ENCODE results near the gene STAU1.
"Not testable (repeated sequence)": the region's sequence is repeated elsewhere in the genome, so short reads cannot be mapped to it uniquely, and the experiment has no call there.

The STAU1 gene, protein sequence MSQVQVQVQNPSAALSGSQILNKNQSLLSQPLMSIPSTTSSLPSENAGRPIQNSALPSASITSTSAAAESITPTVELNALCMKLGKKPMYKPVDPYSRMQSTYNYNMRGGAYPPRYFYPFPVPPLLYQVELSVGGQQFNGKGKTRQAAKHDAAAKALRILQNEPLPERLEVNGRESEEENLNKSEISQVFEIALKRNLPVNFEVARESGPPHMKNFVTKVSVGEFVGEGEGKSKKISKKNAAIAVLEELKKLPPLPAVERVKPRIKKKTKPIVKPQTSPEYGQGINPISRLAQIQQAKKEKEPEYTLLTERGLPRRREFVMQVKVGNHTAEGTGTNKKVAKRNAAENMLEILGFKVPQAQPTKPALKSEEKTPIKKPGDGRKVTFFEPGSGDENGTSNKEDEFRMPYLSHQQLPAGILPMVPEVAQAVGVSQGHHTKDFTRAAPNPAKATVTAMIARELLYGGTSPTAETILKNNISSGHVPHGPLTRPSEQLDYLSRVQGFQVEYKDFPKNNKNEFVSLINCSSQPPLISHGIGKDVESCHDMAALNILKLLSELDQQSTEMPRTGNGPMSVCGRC

DNA sequence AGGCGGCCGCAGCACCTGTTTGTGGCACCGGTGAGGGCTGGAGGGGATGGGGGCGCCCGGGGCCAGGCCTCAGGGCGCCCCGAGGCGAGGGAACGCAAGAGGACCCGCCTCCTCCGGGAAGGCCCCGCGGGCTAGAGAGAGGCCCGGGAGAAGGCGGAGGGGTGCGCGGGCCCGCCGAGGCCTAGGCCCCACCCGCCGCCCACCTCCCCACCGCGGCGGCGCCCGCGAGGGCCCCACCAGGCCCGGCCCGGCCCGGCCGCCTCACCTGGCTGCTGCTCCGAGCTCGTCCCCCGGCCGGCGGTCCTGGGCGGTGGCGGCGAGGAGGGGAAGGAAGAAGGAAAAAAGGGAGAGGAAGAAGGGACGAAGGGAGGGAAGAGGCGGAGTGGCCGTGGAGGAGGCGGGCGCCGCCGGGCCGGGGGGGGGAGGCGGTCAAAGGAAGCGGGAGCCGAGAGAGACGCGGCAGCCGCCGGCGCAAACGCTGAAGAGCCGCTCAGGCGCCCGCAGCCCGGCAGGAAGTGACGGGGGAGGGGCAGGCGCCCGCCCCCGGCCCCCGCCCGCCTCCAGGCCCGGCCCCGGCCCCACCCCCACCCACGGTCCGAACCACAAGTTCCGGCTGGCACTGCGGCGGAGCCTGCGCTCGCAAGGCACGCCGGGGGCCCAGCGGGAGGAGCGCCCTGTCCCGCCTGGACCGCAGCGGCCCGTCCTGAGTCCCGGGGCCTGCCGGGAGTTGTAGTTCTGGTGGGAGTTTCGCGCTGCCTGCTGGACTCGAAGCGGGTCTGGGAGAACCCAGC, at the start of gene STAU1:
Gene STAU1, minus strand, starts transcription at position 484 of the 791 bp plus-strand sequence. CDS start 22,133 bp downstream, outside the sequence.
- peak; percentile 97 for DNase-seq (ENCODE audit: low spot score)

DNA sequence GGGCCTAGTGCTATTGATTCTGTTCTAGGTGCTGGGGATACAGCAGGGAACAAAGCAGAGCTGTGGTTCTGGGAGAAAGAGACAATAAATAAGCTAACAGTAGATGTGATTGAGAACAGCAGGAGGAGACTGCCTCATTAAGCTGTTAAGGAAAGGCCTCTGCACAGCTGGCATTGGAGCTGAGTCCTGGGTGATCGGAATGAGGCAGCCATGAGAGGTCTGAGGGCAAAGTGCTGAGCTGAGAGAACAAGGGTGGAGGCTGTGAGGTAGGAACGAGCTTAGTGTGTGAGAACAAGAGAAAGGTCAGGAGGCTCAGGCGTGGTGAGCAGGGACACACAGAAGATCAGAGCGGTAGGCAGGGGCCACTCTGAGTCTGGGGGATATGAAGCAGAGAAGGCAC, 49.4 kb upstream of the STAU1 start:
- no peak for DNase-seq (ENCODE audit: low spot score)

DNA sequence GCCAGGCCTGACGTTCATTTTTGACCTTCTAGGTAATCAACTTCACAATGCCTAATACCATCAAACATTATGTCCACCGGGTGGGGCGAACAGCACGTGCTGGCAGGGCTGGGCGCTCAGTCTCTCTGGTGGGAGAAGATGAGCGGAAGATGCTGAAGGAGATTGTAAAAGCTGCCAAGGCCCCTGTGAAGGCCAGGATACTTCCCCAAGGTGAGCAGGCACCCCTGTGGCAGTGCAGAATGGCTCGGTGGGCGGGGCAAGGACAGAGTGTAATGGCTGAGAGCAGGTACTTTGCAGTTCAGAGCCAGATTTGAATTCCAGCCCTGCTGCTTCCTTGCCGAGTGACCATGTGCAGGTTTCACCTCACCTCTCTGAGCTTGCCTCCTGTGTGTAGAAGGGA, 48.2 kb upstream of the STAU1 start:
- no peak for DNase-seq (ENCODE audit: low spot score)

DNA sequence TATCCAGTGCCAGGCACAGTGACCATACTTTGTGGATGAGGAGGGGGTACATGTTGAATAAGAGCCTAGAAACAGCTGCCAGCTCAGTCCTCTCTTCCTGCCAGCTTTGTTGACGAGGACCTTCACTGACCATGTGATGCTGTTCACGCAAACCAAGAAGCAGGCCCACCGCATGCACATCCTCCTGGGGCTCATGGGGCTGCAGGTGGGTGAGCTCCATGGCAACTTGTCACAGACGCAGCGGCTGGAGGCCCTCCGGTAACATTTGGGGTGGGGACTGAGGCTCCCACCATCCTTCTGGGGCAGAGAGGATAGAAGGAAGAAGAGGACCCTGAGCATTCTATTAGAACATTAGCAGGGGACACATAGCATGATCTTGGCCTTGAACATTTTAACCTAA, 46.7 kb upstream of the STAU1 start:
- no peak for DNase-seq (ENCODE audit: low spot score)

DNA sequence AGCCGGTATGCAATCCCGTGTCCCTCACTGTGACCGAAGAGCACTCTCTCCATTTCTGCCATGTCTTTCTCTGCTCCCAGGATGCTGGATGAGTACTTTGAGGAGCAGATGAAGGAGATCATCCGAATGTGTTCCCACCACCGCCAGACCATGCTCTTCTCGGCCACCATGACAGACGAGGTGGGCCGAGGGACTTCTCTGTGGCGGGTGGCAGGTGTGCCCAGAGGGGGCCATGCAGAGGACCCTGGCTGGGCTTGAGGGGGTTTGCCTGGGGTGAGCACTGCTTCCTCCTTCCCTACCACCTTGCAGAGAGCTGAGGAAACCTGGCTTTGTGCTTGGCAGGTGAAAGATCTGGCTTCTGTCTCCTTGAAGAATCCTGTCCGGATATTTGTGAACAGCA, 45.1 kb upstream of the STAU1 start:
- DNase-seq (ENCODE audit: low spot score): no peak

DNA sequence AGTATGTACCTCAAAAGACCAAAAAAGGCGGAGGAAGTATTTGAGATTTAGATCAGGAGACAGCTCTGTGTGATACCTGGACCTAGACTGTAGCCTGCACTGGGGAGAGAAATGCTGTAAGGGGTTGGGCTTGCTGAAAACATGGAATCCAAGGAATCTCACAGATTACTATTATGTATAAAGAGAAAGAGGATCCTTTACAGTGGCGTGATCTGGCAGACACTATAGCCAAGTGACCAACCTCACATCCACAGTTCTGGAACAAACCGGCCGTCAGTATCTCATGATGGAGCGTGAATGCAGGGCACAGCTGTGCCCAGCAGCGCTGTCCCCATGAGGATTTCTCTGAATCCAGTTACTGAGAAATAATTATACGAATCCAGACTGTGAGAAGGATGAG, 43.3 kb upstream of the STAU1 start:
- no peak for DNase-seq (ENCODE audit: low spot score)

DNA sequence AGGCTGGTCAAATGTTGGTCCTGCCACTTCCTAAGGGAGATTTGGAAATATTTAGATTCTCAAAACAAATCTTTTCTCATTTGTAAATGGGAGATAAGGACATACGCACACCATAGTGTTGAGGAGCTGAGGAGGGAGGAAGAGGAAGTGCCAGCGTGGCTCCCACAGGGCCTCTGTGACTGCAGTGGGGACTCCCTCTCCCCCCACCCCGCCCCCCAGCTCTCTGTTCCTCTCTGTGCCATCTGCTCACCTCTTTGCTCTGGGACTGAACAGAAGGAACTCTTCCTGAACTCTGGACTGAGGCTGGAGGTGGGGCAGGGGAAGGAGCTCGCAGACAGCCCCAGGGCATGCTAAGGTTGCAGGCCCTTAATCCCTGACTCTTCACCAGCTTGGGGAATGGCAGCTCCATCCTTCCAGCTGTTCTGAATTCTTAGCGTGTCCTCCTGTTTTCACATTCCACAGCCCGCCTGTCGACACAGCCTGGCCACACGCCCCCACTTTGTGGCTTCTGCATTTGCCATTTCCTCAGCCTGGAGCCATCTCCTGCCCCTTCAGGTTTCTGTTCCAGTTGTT, 42.5 kb upstream of the STAU1 start:
- peak; percentile 67 for DNase-seq (ENCODE audit: low spot score)

DNA sequence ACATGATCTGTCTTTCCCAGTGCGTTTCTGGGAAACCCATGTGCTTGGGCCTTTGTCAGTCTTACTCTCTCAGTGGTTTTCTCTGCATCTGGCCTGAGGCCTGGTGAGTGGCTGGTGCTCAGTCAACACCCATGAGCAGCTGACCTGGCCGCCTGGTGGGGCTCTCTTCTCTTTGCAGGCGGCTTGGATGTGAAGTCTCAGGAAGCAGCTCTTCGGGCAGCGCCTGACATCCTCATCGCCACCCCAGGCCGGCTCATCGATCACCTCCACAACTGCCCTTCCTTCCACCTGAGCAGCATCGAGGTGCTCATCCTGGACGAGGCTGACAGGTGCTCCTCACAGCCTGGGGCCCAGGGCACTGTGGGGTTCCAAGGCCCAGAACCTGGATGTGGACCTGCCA, 41.9 kb upstream of the STAU1 start:
- no peak for DNase-seq (ENCODE audit: low spot score)

DNA sequence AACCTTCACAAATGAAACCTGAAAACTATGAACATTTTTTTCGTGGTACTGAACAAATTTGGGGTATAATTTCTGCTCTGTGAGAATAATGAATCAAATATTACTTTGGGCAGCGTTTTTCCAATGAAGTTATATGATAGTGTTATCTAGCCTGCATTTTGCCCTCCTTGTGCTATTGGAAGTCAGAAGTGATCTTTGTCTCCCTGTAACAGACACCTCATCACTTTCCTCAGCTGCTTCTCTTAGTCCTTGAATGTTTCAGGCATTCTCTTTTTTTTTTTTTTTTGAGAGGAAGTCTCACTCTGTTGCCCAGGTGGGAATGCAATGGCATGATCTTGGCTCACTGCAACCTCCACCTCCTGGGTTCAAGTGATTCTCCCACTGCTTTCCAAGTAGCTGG, 41.2 kb upstream of the STAU1 start:
- no peak for DNase-seq (ENCODE audit: low spot score)

DNA sequence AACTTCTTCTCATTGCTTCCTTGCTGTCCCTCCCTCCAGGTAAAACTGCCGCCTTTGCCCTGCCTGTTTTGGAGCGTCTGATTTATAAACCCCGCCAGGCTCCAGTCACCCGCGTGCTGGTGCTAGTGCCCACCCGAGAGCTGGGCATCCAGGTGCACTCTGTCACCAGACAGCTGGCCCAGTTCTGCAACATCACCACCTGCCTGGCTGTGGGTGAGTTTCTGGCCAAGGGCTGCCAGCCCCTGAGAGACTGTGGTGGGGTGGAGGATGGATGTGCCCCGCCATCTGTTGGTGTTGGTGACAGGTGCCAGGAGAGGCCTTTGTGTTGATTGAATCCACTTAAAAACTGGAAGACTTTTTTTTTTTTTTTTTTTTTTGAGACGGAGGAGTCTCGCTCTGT, 40.5 kb upstream of the STAU1 start:
- DNase-seq (ENCODE audit: low spot score): no peak

DNA sequence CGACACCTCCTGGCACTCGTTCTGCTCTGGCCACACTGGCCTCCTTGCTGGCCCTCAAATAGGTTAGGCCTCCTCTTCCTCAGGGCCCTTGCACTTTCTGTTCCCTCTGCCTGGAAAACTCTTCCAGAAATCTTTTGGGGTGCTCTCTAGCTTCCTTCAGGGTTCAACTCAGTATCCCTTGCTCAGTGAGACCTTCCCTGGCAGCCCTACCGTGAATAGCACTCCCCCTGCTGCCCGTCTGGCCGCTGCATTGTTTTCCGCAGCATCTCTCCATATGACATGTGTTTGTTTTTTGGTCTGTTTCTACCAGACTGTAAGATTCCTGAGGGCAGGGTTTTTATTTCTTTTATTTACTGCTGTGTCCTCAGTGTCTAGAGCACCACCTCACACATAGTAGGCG, 37.8 kb upstream of the STAU1 start:
- no peak for DNase-seq (ENCODE audit: low spot score)

DNA sequence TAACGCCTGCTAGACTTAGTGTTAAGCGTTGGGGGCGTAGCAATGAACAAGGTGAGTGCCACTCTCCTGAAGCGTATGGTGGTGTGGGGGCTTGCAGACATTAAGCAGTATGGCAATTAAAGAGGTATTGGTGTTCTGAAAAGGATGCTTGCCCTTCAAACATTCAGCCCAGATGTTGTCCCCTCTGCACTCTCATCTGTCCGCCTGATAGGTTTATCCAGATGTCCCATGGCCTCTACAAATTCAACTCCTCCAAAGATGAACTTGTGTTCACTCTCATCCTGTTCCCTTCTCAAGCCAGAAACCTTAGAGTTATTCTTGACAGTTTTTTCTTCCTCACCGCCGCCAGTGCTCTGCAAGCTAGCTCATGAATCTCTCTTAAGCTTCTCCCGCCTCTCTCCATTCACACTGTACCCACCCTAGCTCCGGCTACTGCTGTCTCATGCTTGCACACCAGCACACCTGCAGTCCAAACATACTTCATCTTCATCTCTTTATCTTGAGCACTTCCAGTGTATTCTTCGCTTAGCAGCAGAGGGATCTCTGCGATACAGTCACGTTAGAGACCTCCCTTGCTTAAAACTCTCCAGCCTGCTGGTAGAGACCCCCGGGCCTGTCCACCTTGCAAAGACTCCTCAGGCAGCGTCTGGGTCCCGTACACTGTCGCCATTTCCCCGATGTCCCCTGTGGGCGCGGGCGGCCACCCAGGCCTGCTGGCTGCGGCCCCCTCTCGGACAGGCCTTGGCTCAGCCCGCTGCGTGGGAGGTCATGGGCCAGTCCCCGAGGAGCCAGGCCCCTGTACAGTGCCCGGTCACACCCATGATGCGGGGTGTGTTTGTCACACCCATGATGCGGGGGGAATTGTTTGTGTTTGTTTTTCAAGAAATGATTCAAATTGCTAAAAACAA, 32.0 kb upstream of the STAU1 start:
- DNase-seq (ENCODE audit: low spot score): no peak

DNA sequence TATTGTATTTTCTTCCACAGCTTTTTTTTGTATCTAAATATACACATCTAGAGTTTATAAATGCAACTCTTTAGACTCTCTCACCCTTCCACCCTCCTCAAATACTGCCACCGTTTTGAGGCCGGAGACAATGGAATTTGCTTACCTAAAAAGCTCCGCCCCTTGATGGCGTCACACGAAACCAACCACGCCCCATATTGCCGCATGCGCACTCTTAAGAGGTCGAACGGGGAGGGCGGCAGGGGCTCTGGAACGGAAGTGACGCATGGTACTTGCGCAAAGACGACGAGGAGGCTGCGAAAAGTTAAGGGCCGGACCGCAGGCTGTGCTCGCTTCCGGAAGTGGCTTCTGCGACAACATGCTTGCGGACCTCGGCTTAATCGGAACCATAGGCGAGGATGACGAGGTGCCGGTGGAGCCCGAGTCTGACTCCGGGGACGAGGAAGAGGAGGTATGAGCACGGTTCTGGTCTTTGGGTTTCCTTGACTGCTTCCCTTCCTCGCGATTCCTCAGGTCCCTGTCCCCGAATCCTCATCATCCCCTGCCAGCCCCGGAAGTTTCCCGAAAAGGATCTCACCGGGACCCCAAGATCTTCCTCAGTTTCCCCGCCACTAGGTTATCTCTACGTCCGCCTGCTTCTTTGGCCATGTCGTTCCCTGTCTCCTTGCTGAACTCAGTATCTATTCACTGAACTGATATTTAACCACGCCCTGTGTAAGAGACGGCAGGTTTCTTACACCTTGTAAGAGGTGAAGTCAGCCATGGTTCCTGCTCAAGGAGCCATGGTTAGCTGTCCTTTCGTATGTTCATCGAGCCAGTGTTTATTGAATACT, 31.2 kb upstream of the STAU1 start, which contains the start of gene DDX27:
Gene DDX27, plus strand, starts transcription at position 326 of the 833 bp plus-strand sequence. Its CDS starts 33 bp downstream, at position 359.
- peak; percentile 99 for DNase-seq (ENCODE audit: low spot score)

DNA sequence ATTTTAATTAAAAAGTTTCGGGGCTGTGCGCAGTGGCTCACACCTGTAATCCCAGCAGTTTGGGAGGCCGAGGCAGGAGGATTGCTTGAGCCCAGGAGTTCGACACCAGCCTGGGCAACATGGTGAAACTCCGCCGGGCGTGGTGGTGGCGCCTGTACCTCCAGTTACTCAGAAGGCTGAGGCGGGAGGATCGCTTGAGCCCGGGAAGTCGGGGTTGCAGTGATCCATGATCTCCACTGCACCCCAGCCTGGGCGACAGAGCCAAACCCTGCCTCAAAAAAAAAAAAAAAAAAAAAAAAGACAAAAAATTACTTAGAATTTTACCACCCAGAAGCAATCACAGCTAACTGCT, 30.6 kb upstream of the STAU1 start:
- not testable (repeated sequence) for DNase-seq (ENCODE audit: low spot score)

DNA sequence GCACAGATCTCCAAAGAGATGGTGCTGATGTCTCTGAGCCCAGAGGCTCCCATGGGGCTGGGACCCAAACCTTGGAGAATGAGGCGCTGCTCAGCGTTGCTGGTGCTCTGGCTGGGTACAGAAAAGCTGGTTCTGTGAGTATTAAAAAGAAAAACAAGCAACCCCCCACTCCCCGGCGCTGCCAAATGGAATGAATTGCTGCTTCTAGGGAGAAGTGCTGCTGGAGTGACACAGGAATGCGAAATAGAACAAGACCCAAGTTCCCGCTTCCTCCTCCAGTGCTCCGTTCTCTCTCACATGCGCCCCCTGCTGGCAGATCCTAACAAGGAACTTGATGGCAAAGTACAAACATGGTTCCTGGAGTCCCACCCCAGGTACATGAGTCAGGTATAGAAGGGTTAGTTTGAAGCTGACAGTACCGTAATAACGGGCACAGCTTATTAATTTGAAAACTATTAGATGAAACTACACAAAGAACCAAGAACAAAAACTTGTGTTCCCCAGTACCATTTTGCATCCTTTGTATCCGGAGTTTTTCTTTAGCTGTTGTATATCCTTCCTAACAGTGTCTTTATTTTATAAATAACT, 29.0 kb upstream of the STAU1 start:
- peak; percentile 96 for DNase-seq (ENCODE audit: low spot score)

DNA sequence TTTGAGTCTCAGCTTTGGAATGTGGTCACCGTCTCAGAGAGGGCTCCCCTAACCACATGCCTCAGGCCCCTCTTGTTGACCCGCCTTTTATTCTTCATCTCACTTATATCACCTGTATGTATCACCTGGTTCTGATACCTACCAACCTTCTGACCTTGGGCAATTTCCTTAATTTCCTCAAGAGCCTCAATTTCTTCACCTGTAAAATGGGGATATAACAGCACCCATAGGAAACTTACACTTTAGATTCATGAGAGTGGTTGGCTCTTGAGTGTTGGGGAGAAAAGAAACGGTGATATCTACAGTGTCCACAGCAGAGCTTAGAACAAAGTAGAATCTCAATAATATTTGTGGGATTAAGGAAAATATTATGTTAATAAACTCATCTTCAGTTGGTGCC, 27.1 kb upstream of the STAU1 start:
- no peak for DNase-seq (ENCODE audit: low spot score)

DNA sequence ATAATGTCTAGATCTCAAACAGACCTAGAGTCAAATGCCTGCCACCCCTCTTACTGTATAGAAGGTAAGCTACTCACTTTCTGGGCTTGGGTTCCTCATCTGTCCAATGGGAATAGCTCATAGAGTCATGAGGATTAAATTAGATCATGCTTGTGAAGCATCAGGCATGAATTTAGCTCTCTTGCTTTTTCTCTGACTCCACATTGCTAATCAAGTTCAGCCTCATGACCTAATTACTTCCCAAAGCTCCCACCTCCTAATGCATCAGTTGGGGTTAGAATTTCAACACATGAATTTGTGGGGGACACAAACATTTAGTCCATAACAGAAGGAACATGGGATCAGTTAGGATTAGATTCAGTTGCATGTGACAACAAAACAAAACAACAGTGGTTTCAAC, 26.4 kb upstream of the STAU1 start:
- DNase-seq (ENCODE audit: low spot score): no peak

DNA sequence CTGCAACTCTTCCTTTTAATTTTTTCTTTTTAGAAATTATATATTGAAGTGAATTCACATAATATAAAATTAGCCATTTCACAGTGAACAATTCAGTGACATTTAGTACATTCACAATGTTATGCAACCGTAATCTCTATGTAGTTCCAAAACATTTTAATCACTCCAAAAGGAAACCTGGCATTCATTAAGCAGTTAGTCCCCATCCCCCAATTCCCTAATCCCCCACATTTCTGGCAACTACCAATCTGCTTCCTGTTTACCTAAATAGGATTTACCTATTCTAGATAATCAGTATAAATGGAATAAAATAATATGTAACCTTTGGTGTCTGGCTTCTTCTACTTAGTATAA, 22.6 kb upstream of the STAU1 start:
- no peak for DNase-seq (ENCODE audit: low spot score)

DNA sequence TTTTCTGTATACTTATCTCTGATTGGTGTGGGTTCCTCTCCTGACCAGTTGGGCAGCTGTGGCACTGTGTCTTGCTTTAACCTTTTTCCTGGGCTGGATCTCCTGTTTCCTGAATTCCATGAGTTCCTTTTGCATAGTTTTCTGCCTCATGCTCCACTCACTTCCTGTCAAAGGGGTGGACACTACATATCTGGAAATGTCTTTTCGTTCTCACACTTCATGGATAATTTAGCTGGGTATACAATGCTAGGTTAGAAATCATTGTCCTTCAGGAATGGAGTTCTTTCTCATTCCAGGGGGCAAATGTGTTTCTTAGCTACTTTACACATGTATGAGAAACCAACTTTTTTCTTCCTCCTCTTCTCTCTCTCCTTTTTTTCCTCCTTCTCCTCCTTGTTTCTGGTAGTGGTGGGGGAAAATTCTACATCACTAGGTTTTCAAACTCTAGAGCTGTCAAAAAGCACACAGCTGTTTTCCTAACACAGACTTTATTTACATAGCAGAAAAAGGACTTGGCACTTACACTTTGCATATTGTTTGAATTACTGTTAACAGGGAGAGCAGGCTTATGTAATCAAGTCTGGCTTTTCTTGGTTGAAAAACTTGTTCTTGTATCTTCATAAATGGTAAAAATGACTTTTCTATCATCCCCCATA, 22.1 kb upstream of the STAU1 start:
- no peak for DNase-seq (ENCODE audit: low spot score)

DNA sequence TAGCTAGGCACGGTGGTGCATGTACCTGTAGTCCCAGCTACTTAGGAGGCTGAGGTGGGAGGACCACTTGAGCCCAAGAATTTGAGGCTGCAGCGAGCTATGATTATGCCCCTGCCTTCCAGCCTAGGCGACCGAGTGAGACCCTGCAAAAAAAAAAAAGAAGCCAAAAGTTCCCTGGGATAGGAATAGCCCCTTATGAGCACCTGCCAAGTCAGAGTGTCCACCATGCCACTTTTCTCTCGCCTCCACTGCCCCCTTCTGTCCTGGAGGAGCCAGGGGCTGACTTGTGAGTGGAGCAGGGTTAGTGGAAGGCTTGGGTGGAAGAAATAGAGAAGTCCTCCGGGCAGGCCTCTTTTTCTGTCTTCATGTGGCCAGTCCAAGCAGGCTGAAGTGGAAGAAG, 18.9 kb upstream of the STAU1 start:
- DNase-seq (ENCODE audit: low spot score): no peak
